H9 (cell line): ENCODE results near the gene MXD3. TPM values are rescaled to one million over a fixed set of nuclear protein-coding genes. Genes with fewer than 3 reads are reported as not detected.
"Not testable (repeated sequence)": the region's sequence is repeated elsewhere in the genome, so short reads cannot be mapped to it uniquely, and the experiment has no call there.

Experiments
- DNase-seq: peaks from one replicate; pipeline ENCODE4 v3.0.0-alpha.2; 2017
- H2AFZ ChIP-seq: one replicate; pipeline ENCODE4 v1.6.1; 2013; ENCODE audit warnings: mild to moderate bottlenecking, low read length, control low read depth, moderate library complexity
- H2AK5ac ChIP-seq: 2 replicates; pipeline ENCODE4 v1.6.1; 2013; ENCODE audit warnings: low read length, control low read depth, mixed read lengths; ENCODE audit not compliant: insufficient read length
- H2BK120ac ChIP-seq: one replicate; pipeline ENCODE4 v1.6.1; 2013; ENCODE audit warnings: low read depth, mild to moderate bottlenecking, low read length, control low read depth, inconsistent platforms; ENCODE audit not compliant: poor library complexity, severe bottlenecking
- H2BK12ac ChIP-seq: 2 replicates; pipeline ENCODE4 v1.6.1; 2013; ENCODE audit warnings: low read length, control low read depth, mixed read lengths, low read depth; ENCODE audit not compliant: insufficient read length
- H2BK15ac ChIP-seq: 2 replicates; pipeline ENCODE4 v1.6.1; 2013; ENCODE audit warnings: low read depth, low read length, control low read depth
- H2BK20ac ChIP-seq: one replicate; pipeline ENCODE4 v1.6.1; 2013; ENCODE audit warnings: low read depth, mild to moderate bottlenecking, low read length, control low read depth, inconsistent platforms; ENCODE audit not compliant: poor library complexity, severe bottlenecking
- H2BK5ac ChIP-seq: 2 replicates; pipeline ENCODE4 v1.6.1; 2013; ENCODE audit warnings: low read length, control low read depth, mixed read lengths; ENCODE audit not compliant: insufficient read length
- H3K14ac ChIP-seq: 2 replicates; pipeline ENCODE4 v1.6.1; 2013; ENCODE audit warnings: low read length, control low read depth; ENCODE audit not compliant: insufficient read depth
- H3K18ac ChIP-seq: 2 replicates; pipeline ENCODE4 v1.6.1; 2013; ENCODE audit warnings: low read depth, mild to moderate bottlenecking, mixed read lengths, low read length, control low read depth; ENCODE audit not compliant: insufficient read length
- H3K23ac ChIP-seq: 2 replicates; pipeline ENCODE4 v1.6.1; 2013; ENCODE audit warnings: low read length, control low read depth, mixed read lengths, low read depth; ENCODE audit not compliant: insufficient read length
- H3K23me2 ChIP-seq: 2 replicates; pipeline ENCODE4 v1.6.1; 2013; ENCODE audit warnings: low read depth, mild to moderate bottlenecking, mixed read lengths, low read length, control low read depth; ENCODE audit not compliant: insufficient read length, poor library complexity, severe bottlenecking
- H3K27ac ChIP-seq: 2 replicates; pipeline ENCODE4 v1.5.1; 2013; ENCODE audit warnings: low read length, control low read depth, mixed read lengths, low read depth; ENCODE audit not compliant: insufficient read length
- H3K27me3 ChIP-seq: 2 replicates; pipeline ENCODE4 v1.6.1; 2013; ENCODE audit warnings: low read length, control low read depth, inconsistent platforms; ENCODE audit not compliant: insufficient read depth
- H3K4ac ChIP-seq: 2 replicates; pipeline ENCODE4 v1.6.1; 2013; ENCODE audit warnings: low read depth, mild to moderate bottlenecking, control low read depth, inconsistent platforms, low read length, moderate library complexity
- H3K4me1 ChIP-seq: 2 replicates; pipeline ENCODE4 v1.6.1; 2013; ENCODE audit warnings: low read length, control low read depth, inconsistent platforms; ENCODE audit not compliant: insufficient read depth
- H3K4me2 ChIP-seq: 2 replicates; pipeline ENCODE4 v1.6.1; 2013; ENCODE audit warnings: low read length, control low read depth, mixed read lengths; ENCODE audit not compliant: insufficient read length, insufficient read depth
- H3K56ac ChIP-seq: 2 replicates; pipeline ENCODE4 v1.6.1; 2013; ENCODE audit warnings: low read depth, mild to moderate bottlenecking, mixed read lengths, low read length, control low read depth; ENCODE audit not compliant: insufficient read length
- H3K79me1 ChIP-seq: 2 replicates; pipeline ENCODE4 v1.6.1; 2013; ENCODE audit warnings: low read depth, mild to moderate bottlenecking, moderate library complexity, low read length, control low read depth, inconsistent platforms; ENCODE audit not compliant: insufficient read depth, poor library complexity, severe bottlenecking
- H3K79me2 ChIP-seq: 2 replicates; pipeline ENCODE4 v1.6.1; 2013; ENCODE audit warnings: low read length, control low read depth, inconsistent platforms; ENCODE audit not compliant: insufficient read depth
- H3K9ac ChIP-seq: 2 replicates; pipeline ENCODE4 v1.6.1; 2013; ENCODE audit warnings: low read length, control low read depth, mixed read lengths; ENCODE audit not compliant: insufficient read length; ENCODE audit errors: extremely low read depth
- H3K9me3 ChIP-seq: one replicate; pipeline ENCODE4 v1.6.1; 2013; ENCODE audit warnings: low read depth, low read length, inconsistent platforms; ENCODE audit not compliant: control insufficient read depth
- H3T11ph ChIP-seq: one replicate; pipeline ENCODE4 v1.6.1; 2013; ENCODE audit warnings: mild to moderate bottlenecking, low read length, control low read depth, inconsistent platforms
- H4K20me1 ChIP-seq: one replicate; pipeline ENCODE4 v1.6.1; 2013; ENCODE audit not compliant: control insufficient read depth, insufficient read length, insufficient read depth
- H4K5ac ChIP-seq: 2 replicates; pipeline ENCODE4 v1.6.1; 2013; ENCODE audit warnings: low read depth, mild to moderate bottlenecking, mixed read lengths, low read length, control low read depth; ENCODE audit not compliant: insufficient read length
- H4K8ac ChIP-seq: replicated peaks from 2 replicates; pipeline ENCODE4 v1.6.1; 2013; ENCODE audit warnings: low read length, control low read depth, mixed read lengths, low read depth; ENCODE audit not compliant: insufficient read length
- H4K91ac ChIP-seq: 2 replicates; pipeline ENCODE4 v1.6.1; 2013; ENCODE audit warnings: low read depth, mild to moderate bottlenecking, moderate library complexity, mixed read lengths, low read length, control low read depth; ENCODE audit not compliant: insufficient read length
- H3K27ac Mint-ChIP-seq, 3 experiments: 2 replicates in 2 of 3; 3 replicates in 1 of 3; pipeline ENCODE4 v1.8.0; 2020 to 2021; ENCODE audit warnings: mixed read lengths in 3 of 3, mild to moderate bottlenecking in 1 of 3, moderate library complexity in 1 of 3
- H3K27me3 Mint-ChIP-seq: 2 replicates; pipeline ENCODE4 v1.8.0; 2021; ENCODE audit warnings: low read depth, mild to moderate bottlenecking, moderate library complexity, mixed read lengths
- H3K36me3 Mint-ChIP-seq, 3 experiments: 2 replicates in 2 of 3; 3 replicates in 1 of 3; pipeline ENCODE4 v1.8.0; 2020 to 2021; ENCODE audit warnings: low read depth in 3 of 3, mixed read lengths in 3 of 3; ENCODE audit not compliant: insufficient read depth in 1 of 3
- H3K4me1 Mint-ChIP-seq, 2 experiments: 2 replicates each; pipeline ENCODE4 v1.8.0; 2020; ENCODE audit warnings: mixed read lengths in 2 of 2
- H3K4me3 Mint-ChIP-seq, 2 experiments: 2 replicates in 1 of 2; 3 replicates in 1 of 2; pipeline ENCODE4 v1.8.0; 2020 to 2021; ENCODE audit warnings: mild to moderate bottlenecking in 2 of 2, mixed read lengths in 2 of 2, moderate library complexity in 1 of 2
- H3K9me3 Mint-ChIP-seq, 2 experiments: 2 replicates in 1 of 2; 3 replicates in 1 of 2; pipeline ENCODE4 v1.8.0; 2020; ENCODE audit warnings: mild to moderate bottlenecking in 2 of 2, mixed read lengths in 2 of 2, moderate library complexity in 1 of 2
- CTCF ChIP-seq: fragments of 200-600 bp; sonication (generic); conservative IDR thresholded peaks from 3 replicates; pipeline ENCODE4 v1.8.0; 2021; ENCODE audit warnings: antibody characterized with exemption, mild to moderate bottlenecking
- WGBS: extraction: QIAGEN DNeasy Blood & Tissue Kit; methylation state at CpG from one replicate; pipeline ENCODE4 v1.1.7; 2013; ENCODE audit warnings: missing lambda C conversion rate, low lambda C conversion rate, mixed read lengths; ENCODE audit not compliant: insufficient read length; ENCODE audit errors: extremely low coverage; 5-methylcytosine and 5-hydroxymethylcytosine counted together
- long read RNA-seq: library from polyadenylated mRNA; unstranded; transcript quantifications from one replicate; pipeline ENCODE4 v2.0.0, GENCODE V29; 2020
- total RNA-seq: library from RNA; stranded (reverse); gene quantifications from 2 replicates; pipeline ENCODE4 v1.2.1, GENCODE V29; 2021

Gene MXD3
- total RNA-seq: 9.8 and 10.9 TPM in 2 replicates
- long read RNA-seq, partial matches to known transcripts: 0 of 18 reads
- long read RNA-seq, other reads (novel, unspliced or antisense): 11 of 18 reads

- peak within 1 kb of the TSS; percentile 99 for H3K18ac ChIP-seq
- no peak within 1 kb of the TSS for H3K56ac ChIP-seq
- H4K5ac ChIP-seq: no peak within 1 kb of the TSS
- H4K8ac ChIP-seq: no peak within 1 kb of the TSS
- Mint-ChIP-seq H3K36me3 (peaks cover under 1 to 6% (median 2%) of the 10 kb centered on the region in 3 experiments), H3K27me3 (no peaks in the 10 kb centered on the region; the same call in 1 of the 2 replicates), H3K27ac (peak within 1 kb of the TSS; percentile 82 to 97 (median 93); a peak in 5 of 7 replicates), H3K4me1 (peaks cover 15 to 20% of the 10 kb centered on the region in 2 experiments), H3K4me3 (peak within 1 kb of the TSS; percentile 76 to 88), H3K9me3 (no peaks in the 10 kb centered on the region)
- no peak within 1 kb of the TSS for H3K23ac ChIP-seq
- no peak within 1 kb of the TSS for H3T11ph ChIP-seq
- H3K27ac ChIP-seq: no peak within 1 kb of the TSS
- H3K14ac ChIP-seq: peak within 1 kb of the TSS; percentile 98
- peak within 1 kb of the TSS; percentile 77 for H3K9ac ChIP-seq
- no peak within 1 kb of the TSS for H2BK15ac ChIP-seq
- no peaks in the 10 kb centered on the region for H3K4me1 ChIP-seq
- DNase-seq: peak; percentile 99
- no peak within 1 kb of the TSS for H2BK12ac ChIP-seq
- no peak within 1 kb of the TSS for H2BK20ac ChIP-seq
- no peak within 1 kb of the TSS for H2BK120ac ChIP-seq
- H2BK5ac ChIP-seq: no peak within 1 kb of the TSS
- no peaks in the 10 kb centered on the region for H3K79me2 ChIP-seq
- no peak within 1 kb of the TSS; the same call in 1 of the 2 replicates for H3K4ac ChIP-seq
- no CpG with 5 or more reads among the region's 78 CpGs for WGBS
- H4K20me1 ChIP-seq: peaks cover 5% of the 10 kb centered on the region
- H3K79me1 ChIP-seq: no peaks in the 10 kb centered on the region
- no peak for TF ChIP-seq CTCF
- no peak within 1 kb of the TSS for H2AFZ ChIP-seq
- peak within 1 kb of the TSS; percentile 88 for H3K4me2 ChIP-seq
- no peak within 1 kb of the TSS for H2AK5ac ChIP-seq
- H3K23me2 ChIP-seq: peaks cover 14% of the 10 kb centered on the region
- H4K91ac ChIP-seq: no peak within 1 kb of the TSS
- H3K9me3 ChIP-seq: no peaks in the 10 kb centered on the region
- H3K27me3 ChIP-seq: no peaks in the 10 kb centered on the region
Measured at GRCh38 chr5:177311723-177312648, at the start of gene MXD3. MXD3 (minus strand) TSS chr5:177311898; CDS start chr5:177311830, 68 bp downstream.

GRCh38 chr5:177360740-177361139 lies 49.0 kb upstream of the MXD3 start:
- H3K9me3 ChIP-seq, H2AK5ac ChIP-seq, H3K79me2 ChIP-seq, H2BK20ac ChIP-seq, H2AFZ ChIP-seq, H3K18ac ChIP-seq, H4K20me1 ChIP-seq, H4K91ac ChIP-seq, H3K23ac ChIP-seq, H3K27me3 ChIP-seq, H3K79me1 ChIP-seq, H3T11ph ChIP-seq, H3K14ac ChIP-seq, H2BK120ac ChIP-seq, H3K4me3 Mint-ChIP-seq, H2BK15ac ChIP-seq, H3K9ac ChIP-seq, H3K36me3 Mint-ChIP-seq, H3K27ac Mint-ChIP-seq, H2BK12ac ChIP-seq, H2BK5ac ChIP-seq, DNase-seq, H3K4me1 ChIP-seq, H3K4ac ChIP-seq, H4K5ac ChIP-seq, H3K9me3 Mint-ChIP-seq, H3K4me2 ChIP-seq, H3K27ac ChIP-seq, H4K8ac ChIP-seq, H3K23me2 ChIP-seq, H3K56ac ChIP-seq: not testable (repeated sequence)
- peaks cover 16 to 29% of the 10 kb centered on the region in 2 experiments for H3K4me1 Mint-ChIP-seq
- peaks cover 44% of the 10 kb centered on the region for H3K27me3 Mint-ChIP-seq
- no CpG with 5 or more reads among the region's 7 CpGs for WGBS
